Measurements from ENCODE around the gene TMEM238L.

The TMEM238L gene

GRCh38 chr17:10804546-10804945, 647 bp upstream of the TMEM238L start:
- no peaks in the 10 kb centered on the region for H3K79me2 ChIP-seq (ENCODE audit: control insufficient read depth, low read length)
- no peaks in the 10 kb centered on the region for H4K20me1 ChIP-seq (ENCODE audit: control insufficient read depth, insufficient read depth, low read depth, low read length)
- no peaks in the 10 kb centered on the region for H3K4me1 ChIP-seq (ENCODE audit: control insufficient read depth, low read length)
- H3K9me3 ChIP-seq (ENCODE audit: control insufficient read depth, insufficient read depth, low read length) = no peaks in the 10 kb centered on the region
- TF ChIP-seq EZH2phosphoT487 (IDR thresholded peaks at IDR 0.05; ENCODE audit: borderline replicate concordance, low read length) = no peak
- TF ChIP-seq CTCF (IDR thresholded peaks at IDR 0.05; ENCODE audit: low read depth, low read length, poor library complexity, severe bottlenecking) = no peak
- H3K4me3 ChIP-seq (ENCODE audit: low read length) = no peak overlapping the region
- H3K9me2 ChIP-seq (replicated peaks; ENCODE audit: control insufficient read depth, low read length) = no peaks in the 10 kb centered on the region
- H3K36me3 ChIP-seq (ENCODE audit: control insufficient read depth, low read length) = no peaks in the 10 kb centered on the region
- no peak overlapping the region for H3K27ac ChIP-seq (ENCODE audit: low read depth, low read length)
- no peak overlapping the region for H3K4me2 ChIP-seq (ENCODE audit: low read length)
- no peaks in the 10 kb centered on the region for H3F3A ChIP-seq (ENCODE audit: control insufficient read depth, insufficient read depth)
- H3K27me3 ChIP-seq (ENCODE audit: control insufficient read depth, low read length) = no peaks in the 10 kb centered on the region

- Histone ChIP-seq H3K9me3 (ENCODE audit: control insufficient read depth, insufficient read depth, low read length) (no peaks in the 10 kb centered on the region), H3K36me3 (ENCODE audit: control insufficient read depth, low read length) (no peaks in the 10 kb centered on the region), H3K27me3 (ENCODE audit: control insufficient read depth, low read length) (no peaks in the 10 kb centered on the region), H3F3A (ENCODE audit: control insufficient read depth, insufficient read depth) (no peaks in the 10 kb centered on the region), H3K4me2 (ENCODE audit: low read length) (no peak overlapping the region), H3K9me2 (replicated peaks; ENCODE audit: control insufficient read depth, low read length) (no peaks in the 10 kb centered on the region), H3K79me2 (ENCODE audit: control insufficient read depth, low read length) (no peaks in the 10 kb centered on the region), H3K4me3 (ENCODE audit: low read length) (no peak overlapping the region), H3K27ac (ENCODE audit: low read depth, low read length) (no peak overlapping the region), H4K20me1 (ENCODE audit: control insufficient read depth, insufficient read depth, low read depth, low read length) (no peaks in the 10 kb centered on the region), H3K4me1 (ENCODE audit: control insufficient read depth, low read length) (no peaks in the 10 kb centered on the region)
- no peak for TF ChIP-seq EZH2phosphoT487 (IDR thresholded peaks at IDR 0.05; ENCODE audit: borderline replicate concordance, low read length)
- TF ChIP-seq CTCF (IDR thresholded peaks at IDR 0.05; ENCODE audit: low read depth, low read length, poor library complexity, severe bottlenecking) = no peak
These were observed 549 bp downstream of the TMEM238L start for GRCh38 chr17:10803350-10803749.

- TF ChIP-seq EZH2phosphoT487 (IDR thresholded peaks at IDR 0.05; ENCODE audit: borderline replicate concordance, low read length) = no peak
- no peak for TF ChIP-seq CTCF (IDR thresholded peaks at IDR 0.05; ENCODE audit: low read depth, low read length, poor library complexity, severe bottlenecking)
- Histone ChIP-seq H3F3A (ENCODE audit: control insufficient read depth, insufficient read depth) (no peaks in the 10 kb centered on the region), H3K4me3 (ENCODE audit: low read length) (no peak overlapping the region), H3K4me1 (ENCODE audit: control insufficient read depth, low read length) (no peaks in the 10 kb centered on the region), H3K27ac (ENCODE audit: low read depth, low read length) (no peak overlapping the region), H3K9me3 (ENCODE audit: control insufficient read depth, insufficient read depth, low read length) (no peaks in the 10 kb centered on the region), H3K4me2 (ENCODE audit: low read length) (no peak overlapping the region), H3K27me3 (ENCODE audit: control insufficient read depth, low read length) (no peaks in the 10 kb centered on the region), H3K36me3 (ENCODE audit: control insufficient read depth, low read length) (no peaks in the 10 kb centered on the region), H3K79me2 (ENCODE audit: control insufficient read depth, low read length) (no peaks in the 10 kb centered on the region), H3K9me2 (replicated peaks; ENCODE audit: control insufficient read depth, low read length) (no peaks in the 10 kb centered on the region), H4K20me1 (ENCODE audit: control insufficient read depth, insufficient read depth, low read depth, low read length) (no peaks in the 10 kb centered on the region)
These were observed 1.2 kb downstream of the TMEM238L start for GRCh38 chr17:10802496-10803284.

Measured in DOHH2 (cell line).